B cell (primary cell): ENCODE data around the gene PRKG2.

Experiments
- CTCF ChIP-seq: fragments of 200-600 bp; IDR thresholded peaks from one replicate; pipeline ENCODE4 v1.8.0; 2022; ENCODE audit warnings: antibody characterized with exemption, mild to moderate bottlenecking
- EZH2 ChIP-seq: IDR thresholded peaks from 2 replicates; pipeline ENCODE4 v1.6.1; 2012; ENCODE audit warnings: borderline replicate concordance, low read depth, mild to moderate bottlenecking, moderate library complexity, low read length; ENCODE audit not compliant: insufficient read depth, poor library complexity, severe bottlenecking

- TF ChIP-seq CTCF (no peak), EZH2 (no peak)
Measured at GRCh38 chr4:81235982-81236749, 21.1 kb upstream of the PRKG2 start.
